Colonic mucosa (tissue), 4 donors: Measurements from ENCODE around the gene TMEM259. TPM values are rescaled to one million over a fixed set of nuclear protein-coding genes. Genes with fewer than 3 reads are reported as not detected.
A peak's percentile ranks its signal among the peaks of the same experiment; 100 is the strongest.

ENCODE experiments used
- DNase-seq: peaks from one replicate; pipeline ENCODE4 v3.0.0-alpha.2; 2020
- H3K27ac ChIP-seq: fragments of 200-600 bp; one replicate; pipeline ENCODE4 v1.8.0; 2021
- H3K27me3 ChIP-seq: fragments of 200-600 bp; one replicate; pipeline ENCODE4 v1.8.0; 2021
- H3K36me3 ChIP-seq: fragments of 200-600 bp; one replicate; pipeline ENCODE4 v1.8.0; 2021
- H3K4me1 ChIP-seq: fragments of 200-600 bp; one replicate; pipeline ENCODE4 v1.8.0; 2021; ENCODE audit warnings: mild to moderate bottlenecking
- H3K4me3 ChIP-seq: fragments of 200-600 bp; one replicate; pipeline ENCODE4 v1.8.0; 2021
- H3K9ac ChIP-seq, 2 donors: one replicate each; pipeline ENCODE4 v1.7.0; 2013; ENCODE audit warnings: control low read depth in 2 of 2, low read depth in 2 of 2, low read length in 2 of 2
- H3K9me3 ChIP-seq: fragments of 200-600 bp; one replicate; pipeline ENCODE4 v1.8.0; 2021
- CTCF ChIP-seq: fragments of 200-600 bp; IDR thresholded peaks from one replicate; pipeline ENCODE4 v1.8.0; 2022; ENCODE audit warnings: antibody characterized with exemption, mild to moderate bottlenecking
- intact Hi-C: fragments of 100-400 bp; cut with DNase I; formaldehyde crosslinking; loops from one replicate; pipeline ENCODE4 v1.14.1; 2022
- total RNA-seq, 2 donors: library from RNA; stranded (reverse); fragmentation: NEBNext Ultra II Directional in 1 of 2; extraction: Animal tissue kit (Norgen Biotek cat#: 25700) in 1 of 2; gene quantifications; one replicate each; pipeline ENCODE4 v1.2.1, GENCODE V29; 2021
- donor health status: healthy.
- donor health status: DM: no; HTN: no; CAD: no.
- donor health status: DM: no; HTN: no; CAD: no.

The TMEM259 gene
- total RNA-seq, 2 donors from 2014 or later = 170 to 235 TPM

DNA sequence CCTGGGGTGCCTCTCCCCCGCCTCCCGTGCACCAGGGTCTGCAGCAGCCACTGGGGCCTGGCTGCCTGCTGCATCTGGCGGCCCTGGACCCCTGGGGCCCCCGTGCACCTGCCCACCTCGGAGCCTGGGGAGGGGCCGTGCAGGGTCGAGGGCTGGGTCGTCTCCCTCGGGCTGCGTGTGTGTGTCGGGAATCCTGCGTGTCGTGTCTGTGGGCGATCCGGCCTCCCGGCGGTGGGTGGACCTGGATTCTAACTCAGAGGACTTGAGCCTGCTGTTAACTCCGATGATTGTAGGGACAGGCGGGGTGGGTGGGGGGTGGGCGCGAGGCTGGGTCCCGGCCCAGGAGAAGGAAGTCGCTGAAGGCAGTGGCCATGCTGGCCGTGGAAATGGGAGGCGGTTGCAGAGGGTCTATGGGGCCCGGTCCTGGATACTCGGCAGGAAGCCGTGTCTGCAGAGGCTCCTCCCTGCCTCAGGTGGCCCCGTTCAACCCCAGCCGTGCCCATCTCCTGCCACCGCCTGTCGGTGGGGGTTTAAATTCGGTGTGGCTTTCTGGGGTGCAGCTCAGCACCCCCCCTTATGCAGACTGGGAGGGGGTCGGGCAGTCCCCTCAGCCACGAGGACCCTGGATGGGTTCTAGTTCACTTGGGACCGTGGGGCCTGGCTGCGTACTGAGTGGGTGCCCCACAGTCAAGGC, 46.2 kb downstream of the TMEM259 start:
- Histone ChIP-seq H3K9ac (no peak overlapping the region), H3K27ac (no peak overlapping the region), H3K27me3 (no peaks in the 10 kb centered on the region), H3K9me3 (no peaks in the 10 kb centered on the region), H3K36me3 (no peaks in the 10 kb centered on the region), H3K4me3 (no peak overlapping the region), H3K4me1 (no peaks in the 10 kb centered on the region)
- no peak for DNase-seq
- TF ChIP-seq CTCF = no peak
- intact Hi-C loops = loop anchor here (10.0 kb wide), 1 partner anchor 200 kb away; no protein-coding TSS in a partner anchor

GRCh38 chr19:973726-974563, 47.0 kb downstream of the TMEM259 start:
- Histone ChIP-seq H3K4me3 (no peak overlapping the region), H3K4me1 (no peaks in the 10 kb centered on the region), H3K9ac (no peak overlapping the region), H3K36me3 (no peaks in the 10 kb centered on the region), H3K27me3 (no peaks in the 10 kb centered on the region), H3K9me3 (no peaks in the 10 kb centered on the region), H3K27ac (no peak overlapping the region)
- no peak for TF ChIP-seq CTCF
- no peak for DNase-seq
- intact Hi-C loops = loop anchor here (10.0 kb wide), 1 partner anchor 199 kb away; no protein-coding TSS in a partner anchor

- no peaks in the 10 kb centered on the region for H3K36me3 ChIP-seq
- H3K27me3 ChIP-seq = no peaks in the 10 kb centered on the region
- H3K9ac ChIP-seq = no peak overlapping the region
- no peaks in the 10 kb centered on the region for H3K4me1 ChIP-seq
- DNase-seq = no peak
- H3K27ac ChIP-seq = no peak overlapping the region
- no peak overlapping the region for H3K4me3 ChIP-seq
- intact Hi-C loops = loop anchor here (10.0 kb wide), 1 partner anchor 197 kb away; no protein-coding TSS in a partner anchor
- no peak for TF ChIP-seq CTCF
- no peaks in the 10 kb centered on the region for H3K9me3 ChIP-seq
Measured at GRCh38 chr19:972281-972680, 48.6 kb downstream of the TMEM259 start.

DNA sequence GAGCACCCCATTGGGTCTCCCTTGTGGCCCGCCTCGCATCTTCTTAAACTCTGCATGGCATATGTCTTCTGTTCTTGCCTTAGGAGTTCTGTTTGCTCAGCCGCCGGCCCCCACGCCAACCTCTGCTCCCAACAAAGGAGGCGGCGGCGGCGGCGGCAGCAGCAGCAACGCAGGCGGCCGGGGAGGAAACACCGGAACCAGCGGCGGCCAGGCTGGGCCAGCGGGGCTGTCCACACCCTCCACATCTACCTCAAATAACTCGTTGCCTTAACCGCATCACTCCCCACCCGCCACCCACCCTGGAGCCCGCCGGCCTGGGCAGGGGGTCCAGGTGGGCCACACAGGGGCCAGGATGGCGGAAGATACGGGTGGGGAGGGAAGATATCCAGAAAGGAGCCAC, 49.1 kb downstream of the TMEM259 start:
- DNase-seq = no peak
- H3K27ac ChIP-seq = no peak overlapping the region
- no peaks in the 10 kb centered on the region for H3K27me3 ChIP-seq
- no peak overlapping the region for H3K9ac ChIP-seq
- no peaks in the 10 kb centered on the region for H3K9me3 ChIP-seq
- no peak overlapping the region for H3K4me3 ChIP-seq
- H3K4me1 ChIP-seq = no peaks in the 10 kb centered on the region
- TF ChIP-seq CTCF = no peak
- no peaks in the 10 kb centered on the region for H3K36me3 ChIP-seq
- intact Hi-C loops = loop anchor here (10.0 kb wide), 1 partner anchor 197 kb away; no protein-coding TSS in a partner anchor

DNA sequence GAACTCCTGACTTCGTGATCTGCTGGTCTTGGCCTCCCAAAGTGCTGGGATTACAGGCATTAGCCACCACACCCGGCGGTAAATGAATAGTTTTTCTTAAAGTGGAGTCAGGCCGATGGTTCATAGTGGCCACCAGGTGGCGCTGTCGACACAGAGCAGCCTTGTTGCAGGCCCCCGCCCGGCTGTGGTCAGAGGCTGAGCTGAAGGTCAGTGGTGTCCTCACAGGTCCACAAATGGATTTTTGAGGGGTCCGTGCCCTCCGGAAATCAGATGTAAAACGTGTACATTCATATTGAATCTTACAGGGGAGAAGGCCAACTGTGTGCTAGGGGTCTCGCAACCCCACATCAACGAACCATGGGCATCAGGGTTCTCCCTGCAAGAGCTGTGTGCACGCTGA, 50.2 kb downstream of the TMEM259 start:
- intact Hi-C loops = loop anchor here (10.0 kb wide), 1 partner anchor 196 kb away; no protein-coding TSS in a partner anchor
- Histone ChIP-seq H3K27ac (no peak overlapping the region), H3K36me3 (no peaks in the 10 kb centered on the region), H3K4me1 (no peaks in the 10 kb centered on the region), H3K27me3 (no peaks in the 10 kb centered on the region), H3K4me3 (no peak overlapping the region), H3K9me3 (no peaks in the 10 kb centered on the region), H3K9ac (no peak overlapping the region)
- TF ChIP-seq CTCF = peak; percentile 18
- DNase-seq = no peak
